A673 (cell line): Measurements from ENCODE around the gene TMEM132C.

Experiments used
- CTCF ChIP-seq: fragments of 300-800, 200-600 bp; sonication (generic); conservative IDR thresholded peaks from 2 replicates; pipeline ENCODE4 v1.5.1; 2017; ENCODE audit warnings: low read depth, mild to moderate bottlenecking, antibody characterized with exemption, low read length, moderate library complexity, mixed read lengths
- EZH2 ChIP-seq: fragments of 200-600 bp; sonication (generic); IDR thresholded peaks from 2 replicates; pipeline ENCODE4 v1.6.1; 2017; ENCODE audit warnings: borderline replicate concordance, low read depth, mild to moderate bottlenecking, mixed read lengths, antibody characterized with exemption, low read length; ENCODE audit not compliant: poor library complexity, severe bottlenecking

GRCh38 chr12:128450810-128451209, 183.8 kb downstream of the TMEM132C start:
- TF ChIP-seq EZH2 (no peak), CTCF (no peak)
